Astrocyte (in vitro differentiated cells and primary cell): ENCODE measurements around the gene RAB27B.

Experiments used
- EZH2 ChIP-seq: IDR thresholded peaks from 2 replicates; pipeline ENCODE4 v1.6.1; 2012; ENCODE audit warnings: mild to moderate bottlenecking, low read length, inconsistent platforms; ENCODE audit not compliant: insufficient read depth
- TF ChIP-seq, protein P1 (sequence below): IDR thresholded peaks from 2 replicates; pipeline ENCODE4 v1.5.1; 2011; ENCODE audit warnings: low read depth, mild to moderate bottlenecking, inconsistent platforms, low read length, moderate library complexity; ENCODE audit not compliant: insufficient read depth

GRCh38 chr18:54926593-54927325 lies 98.5 kb downstream of the RAB27B start:
- TF ChIP-seq, protein P1, sequence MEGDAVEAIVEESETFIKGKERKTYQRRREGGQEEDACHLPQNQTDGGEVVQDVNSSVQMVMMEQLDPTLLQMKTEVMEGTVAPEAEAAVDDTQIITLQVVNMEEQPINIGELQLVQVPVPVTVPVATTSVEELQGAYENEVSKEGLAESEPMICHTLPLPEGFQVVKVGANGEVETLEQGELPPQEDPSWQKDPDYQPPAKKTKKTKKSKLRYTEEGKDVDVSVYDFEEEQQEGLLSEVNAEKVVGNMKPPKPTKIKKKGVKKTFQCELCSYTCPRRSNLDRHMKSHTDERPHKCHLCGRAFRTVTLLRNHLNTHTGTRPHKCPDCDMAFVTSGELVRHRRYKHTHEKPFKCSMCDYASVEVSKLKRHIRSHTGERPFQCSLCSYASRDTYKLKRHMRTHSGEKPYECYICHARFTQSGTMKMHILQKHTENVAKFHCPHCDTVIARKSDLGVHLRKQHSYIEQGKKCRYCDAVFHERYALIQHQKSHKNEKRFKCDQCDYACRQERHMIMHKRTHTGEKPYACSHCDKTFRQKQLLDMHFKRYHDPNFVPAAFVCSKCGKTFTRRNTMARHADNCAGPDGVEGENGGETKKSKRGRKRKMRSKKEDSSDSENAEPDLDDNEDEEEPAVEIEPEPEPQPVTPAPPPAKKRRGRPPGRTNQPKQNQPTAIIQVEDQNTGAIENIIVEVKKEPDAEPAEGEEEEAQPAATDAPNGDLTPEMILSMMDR, result no peak
- no peak for TF ChIP-seq EZH2
